ENCODE data around the gene MSANTD2.

The MSANTD2 gene

GRCh38 chr11:124728134-124728533 is 72.1 kb downstream of the MSANTD2 start:
- no peak for FAIRE-seq

GRCh38 chr11:124727474-124727873 is 72.7 kb downstream of the MSANTD2 start:
- FAIRE-seq = no peak

- no peak for FAIRE-seq
Observed at GRCh38 chr11:124725719-124726105, 74.5 kb downstream of the MSANTD2 start.

- no peak for FAIRE-seq
Observed at GRCh38 chr11:124724979-124725718, 75.1 kb downstream of the MSANTD2 start.

GRCh38 chr11:124722176-124722575 is 78.0 kb downstream of the MSANTD2 start:
- no peak for FAIRE-seq

GRCh38 chr11:124719534-124719933 is 80.7 kb downstream of the MSANTD2 start:
- FAIRE-seq = no peak

GRCh38 chr11:124718801-124719200 is 81.4 kb downstream of the MSANTD2 start:
- FAIRE-seq = no peak

GRCh38 chr11:124717786-124718651 is 82.2 kb downstream of the MSANTD2 start:
- FAIRE-seq = no peak

- no peak for FAIRE-seq
Observed at GRCh38 chr11:124717421-124717785, 82.8 kb downstream of the MSANTD2 start.

- no peak for FAIRE-seq
Observed at GRCh38 chr11:124716591-124716990, 83.6 kb downstream of the MSANTD2 start.

All from endometrium (tissue), 2 donors.